SKM-1 treated with dmso at 0.1 percent for 144 hours (cell line): Measurements from ENCODE around the gene IL9R.
A peak's percentile ranks its signal among the peaks of the same experiment; 100 is the strongest.
"Not testable (repeated sequence)": the region's sequence is repeated elsewhere in the genome, so short reads cannot be mapped to it uniquely, and the experiment has no call there.

Experiments used
- DNase-seq: peaks from one replicate; lab custom pipeline; 2025; ENCODE audit not compliant: unreplicated experiment; lab: John Stamatoyannopoulos, UW

Gene IL9R, protein sequence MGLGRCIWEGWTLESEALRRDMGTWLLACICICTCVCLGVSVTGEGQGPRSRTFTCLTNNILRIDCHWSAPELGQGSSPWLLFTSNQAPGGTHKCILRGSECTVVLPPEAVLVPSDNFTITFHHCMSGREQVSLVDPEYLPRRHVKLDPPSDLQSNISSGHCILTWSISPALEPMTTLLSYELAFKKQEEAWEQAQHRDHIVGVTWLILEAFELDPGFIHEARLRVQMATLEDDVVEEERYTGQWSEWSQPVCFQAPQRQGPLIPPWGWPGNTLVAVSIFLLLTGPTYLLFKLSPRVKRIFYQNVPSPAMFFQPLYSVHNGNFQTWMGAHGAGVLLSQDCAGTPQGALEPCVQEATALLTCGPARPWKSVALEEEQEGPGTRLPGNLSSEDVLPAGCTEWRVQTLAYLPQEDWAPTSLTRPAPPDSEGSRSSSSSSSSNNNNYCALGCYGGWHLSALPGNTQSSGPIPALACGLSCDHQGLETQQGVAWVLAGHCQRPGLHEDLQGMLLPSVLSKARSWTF

DNA sequence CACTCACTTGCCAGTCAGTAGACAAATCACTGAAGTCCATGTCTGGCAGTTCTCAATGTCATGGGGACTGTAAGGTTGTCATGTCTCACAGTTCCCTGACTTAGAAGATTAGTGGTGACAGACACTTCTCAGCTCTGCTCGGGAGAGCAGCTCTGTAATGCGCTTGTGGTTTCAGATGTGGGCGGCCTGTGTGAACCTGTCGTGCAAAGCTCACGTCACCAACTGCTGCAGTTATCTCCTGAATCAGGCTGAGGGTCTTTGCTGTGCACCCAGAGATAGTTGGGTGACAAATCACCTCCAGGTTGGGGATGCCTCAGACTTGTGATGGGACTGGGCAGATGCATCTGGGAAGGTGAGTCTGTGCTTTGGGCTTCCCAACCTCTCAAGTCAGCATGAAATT lies at the start of gene IL9R:
IL9R (plus strand) TSS at position 261 of the 400 bp plus-strand sequence; CDS start at position 325, 64 bp downstream.
- DNase-seq, result no peak

DNA sequence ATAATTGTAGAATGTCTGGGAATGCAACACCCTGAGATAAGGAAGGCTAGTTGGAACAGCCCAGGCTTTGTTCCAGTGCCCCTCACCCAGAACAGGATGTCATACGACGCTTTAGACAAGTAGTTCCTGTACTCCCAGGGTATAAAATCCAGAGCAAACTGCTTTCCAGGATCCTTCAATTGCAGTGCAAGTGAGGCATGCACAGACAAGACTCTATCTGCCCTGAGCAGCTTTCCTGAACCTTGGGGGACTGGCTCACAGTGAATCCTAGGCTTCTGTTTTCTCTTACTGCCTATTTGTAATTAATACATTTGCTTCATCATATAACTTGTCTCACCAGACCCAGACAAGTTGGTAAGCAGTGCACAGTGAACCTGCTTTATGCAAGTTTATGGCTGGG lies 48.4 kb upstream of the IL9R start:
- DNase-seq, result no peak

- DNase-seq, result no peak
These were observed 46.2 kb upstream of the IL9R start for GRCh38 chrX:155951237-155951789.

- DNase-seq, result no peak
These were observed 44.4 kb upstream of the IL9R start for GRCh38 chrX:155953055-155953454.

GRCh38 chrX:155954793-155955192 lies 42.7 kb upstream of the IL9R start:
- no peak for DNase-seq

DNA sequence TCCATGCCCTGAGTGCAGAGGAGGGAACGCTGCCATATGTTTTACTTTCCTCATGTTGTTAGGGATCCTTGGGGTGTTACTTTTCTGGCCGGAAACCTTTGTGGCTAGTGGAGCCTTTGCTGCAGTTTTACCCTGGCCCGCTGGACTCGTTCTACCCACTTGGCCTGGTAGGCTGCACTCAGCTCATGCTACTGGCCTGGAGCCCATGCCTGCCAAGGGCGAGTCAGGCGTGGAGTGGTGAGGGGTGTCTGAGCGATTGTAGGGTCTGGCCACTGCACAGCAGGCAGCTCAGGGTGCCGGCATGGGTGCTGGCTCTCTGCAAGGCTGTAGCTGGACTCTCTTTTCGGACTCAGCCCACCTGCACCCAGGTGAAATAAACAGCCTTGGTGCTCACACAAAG lies 41.4 kb upstream of the IL9R start:
- DNase-seq, result no peak

DNA sequence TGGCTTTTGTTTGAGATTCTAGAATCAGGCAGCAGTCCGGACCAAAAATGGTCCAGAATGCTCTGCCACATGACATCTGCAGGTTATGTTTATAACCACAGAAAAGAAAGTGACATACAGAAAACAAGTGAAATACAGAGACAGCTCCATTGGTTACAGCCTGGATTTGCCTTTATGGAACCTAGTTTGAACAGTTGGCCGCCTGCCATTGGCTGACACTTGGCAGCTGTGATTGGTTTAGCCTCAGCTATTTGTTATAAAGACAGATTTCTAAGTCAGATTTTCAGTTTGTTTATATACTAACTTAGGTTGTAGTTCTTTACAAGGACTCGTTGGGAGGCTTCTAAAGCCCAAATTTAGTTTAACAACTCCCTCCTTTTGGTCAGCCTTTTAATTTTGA lies 40.8 kb upstream of the IL9R start:
- no peak for DNase-seq

DNA sequence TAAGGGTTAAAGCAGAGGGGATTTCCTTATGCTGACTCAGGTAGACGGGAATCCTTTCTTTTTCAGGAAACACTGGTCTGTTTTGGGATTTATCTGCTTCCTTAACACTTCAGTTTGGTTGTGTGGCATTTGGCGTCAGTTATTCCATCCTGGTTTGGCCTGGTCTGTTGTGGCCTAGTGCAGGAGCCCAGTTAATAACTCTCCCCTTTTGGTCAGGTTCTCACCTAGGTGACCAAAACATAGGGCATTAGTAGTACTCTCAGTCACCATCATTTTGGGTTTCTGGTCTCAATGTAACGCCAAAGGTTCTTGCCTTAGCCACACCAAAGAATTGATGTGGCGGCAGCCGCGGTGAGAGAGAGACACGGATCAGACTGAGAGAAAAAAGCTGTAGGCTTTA lies 39.7 kb upstream of the IL9R start:
- DNase-seq, result no peak

DNA sequence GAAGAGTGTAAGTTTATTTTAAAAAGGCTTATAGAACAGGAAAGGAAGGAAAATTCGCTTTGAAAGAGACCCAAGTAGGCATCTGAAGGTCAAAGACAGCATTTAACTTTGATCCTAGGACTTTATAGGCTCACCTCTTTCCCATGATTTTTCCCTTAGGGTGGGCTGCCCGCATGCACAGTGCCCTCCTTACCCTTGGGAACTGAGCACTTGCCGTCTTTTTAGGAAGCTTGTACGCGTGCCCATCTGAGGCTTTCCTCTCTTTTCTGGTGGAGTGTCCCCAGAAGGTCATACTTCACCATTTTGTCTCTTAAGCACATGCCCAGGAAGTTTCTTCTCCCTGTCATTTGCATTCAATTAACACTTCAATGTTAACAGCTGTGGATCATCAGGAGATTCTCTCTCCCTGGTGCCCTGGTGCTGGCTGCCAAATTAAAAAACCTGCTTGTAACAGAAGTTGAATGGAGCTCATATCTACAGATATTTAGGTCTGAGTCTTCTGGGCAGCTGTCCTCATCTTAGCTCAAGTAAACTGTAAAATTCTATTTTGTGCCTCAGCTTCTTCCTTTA lies 38.4 kb upstream of the IL9R start:
- no peak for DNase-seq

DNA sequence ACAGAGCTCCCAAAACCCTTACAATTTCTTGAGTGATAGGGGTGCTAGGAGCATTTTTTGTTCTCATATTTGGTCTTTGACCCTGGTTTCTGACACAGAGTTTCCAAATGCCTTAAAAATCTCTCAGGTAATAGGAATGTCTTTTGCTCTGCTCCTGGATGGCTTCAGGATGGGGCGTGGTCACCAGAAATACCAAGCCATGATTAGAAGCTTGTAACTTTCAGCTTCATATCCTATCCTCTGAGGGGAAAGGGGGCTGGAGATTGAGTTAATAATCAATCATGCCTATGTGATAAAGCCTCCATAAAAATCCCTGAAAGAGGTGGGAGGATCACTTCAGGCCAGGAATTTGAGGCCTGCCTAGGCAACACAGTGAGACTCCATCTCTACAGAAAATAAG lies 34.6 kb upstream of the IL9R start:
- DNase-seq, result no peak

DNA sequence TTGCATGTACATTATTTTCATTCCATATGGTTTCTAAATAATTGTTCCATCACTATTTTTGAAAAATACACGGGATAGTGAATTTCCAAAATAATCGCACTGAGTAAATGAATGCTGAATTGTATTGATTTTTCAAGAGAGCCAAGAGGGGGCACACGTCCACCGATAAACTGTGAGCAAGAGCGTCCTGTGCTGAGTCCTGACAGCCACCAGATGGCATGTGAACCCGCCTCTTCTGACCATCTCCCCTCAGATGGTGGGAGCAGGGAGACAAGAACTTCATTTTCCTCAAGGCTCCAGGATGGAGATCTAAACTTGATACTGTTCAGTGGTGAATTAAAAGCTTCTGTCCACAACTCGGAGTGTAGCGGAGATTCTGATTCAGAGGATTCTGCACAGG lies 30.6 kb upstream of the IL9R start:
- DNase-seq, result peak; percentile 28

GRCh38 chrX:155967653-155968325 lies 29.7 kb upstream of the IL9R start:
- no peak for DNase-seq

GRCh38 chrX:155968326-155968661 lies 29.2 kb upstream of the IL9R start:
- no peak for DNase-seq

GRCh38 chrX:155968791-155969190 lies 28.7 kb upstream of the IL9R start:
- DNase-seq, result no peak

DNA sequence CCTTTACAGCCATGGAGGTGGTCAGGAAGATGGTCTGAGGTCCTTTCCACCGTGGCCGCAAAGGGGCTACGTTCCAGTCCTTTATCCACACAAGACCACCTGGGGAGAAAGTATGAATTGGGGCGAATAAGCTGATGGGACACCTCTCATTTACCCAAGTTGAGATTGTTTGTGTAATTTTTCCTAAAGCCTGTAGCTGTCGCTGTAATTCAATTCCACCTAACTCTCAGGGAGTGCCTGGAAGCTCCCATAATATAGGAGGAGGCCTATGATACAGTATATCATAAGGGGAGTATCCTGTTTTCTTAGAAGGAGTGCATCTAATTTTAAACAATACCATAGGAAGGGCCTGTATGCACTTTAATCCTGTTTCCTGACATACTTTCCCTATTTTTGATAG lies 25.8 kb upstream of the IL9R start:
- DNase-seq, result not testable (repeated sequence)

GRCh38 chrX:155972241-155972640 lies 25.3 kb upstream of the IL9R start:
- DNase-seq, result not testable (repeated sequence)

- no peak for DNase-seq
These were observed 14.2 kb upstream of the IL9R start for GRCh38 chrX:155983326-155983725.

DNA sequence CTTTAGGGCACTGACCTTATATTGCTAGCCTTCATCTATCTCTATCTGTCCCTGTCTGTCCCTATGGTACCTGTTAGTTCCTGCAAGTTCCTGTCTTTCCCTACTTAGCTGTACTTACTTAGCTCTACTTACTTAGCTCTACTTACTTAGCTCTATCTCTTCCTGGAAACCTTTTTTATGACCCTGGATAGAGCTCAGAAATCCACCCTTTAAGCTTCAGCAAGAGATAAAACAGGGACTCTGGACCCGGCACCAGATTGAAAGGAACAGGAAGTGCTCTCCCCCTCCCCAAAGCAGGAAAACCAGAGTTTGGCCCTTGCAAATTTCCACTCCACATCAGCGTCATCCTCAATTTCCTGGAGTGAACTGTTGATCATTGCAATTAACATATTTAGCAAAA lies 12.3 kb upstream of the IL9R start:
- no peak for DNase-seq

GRCh38 chrX:155986995-155987394 lies 10.5 kb upstream of the IL9R start:
- DNase-seq, result not testable (repeated sequence)

DNA sequence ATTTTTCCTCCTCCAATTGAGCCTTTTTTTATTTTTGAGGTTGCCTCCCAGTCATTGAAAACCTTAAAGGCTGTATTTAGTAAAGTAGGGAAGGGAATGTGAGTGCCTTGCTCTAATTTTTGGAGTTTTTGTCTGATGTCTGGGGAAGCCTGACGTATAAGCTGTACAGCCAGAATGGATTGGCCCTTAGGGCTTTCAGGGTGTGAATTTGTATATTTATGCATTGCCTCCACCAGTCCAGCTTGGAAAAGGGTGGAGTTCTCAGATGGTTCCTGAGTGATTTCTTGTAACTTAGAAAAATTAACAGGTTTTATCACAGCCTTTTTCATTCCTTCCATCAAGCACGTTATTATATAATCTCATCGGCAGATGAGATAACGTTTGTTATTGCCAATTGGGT lies 8.6 kb upstream of the IL9R start:
- no peak for DNase-seq

DNA sequence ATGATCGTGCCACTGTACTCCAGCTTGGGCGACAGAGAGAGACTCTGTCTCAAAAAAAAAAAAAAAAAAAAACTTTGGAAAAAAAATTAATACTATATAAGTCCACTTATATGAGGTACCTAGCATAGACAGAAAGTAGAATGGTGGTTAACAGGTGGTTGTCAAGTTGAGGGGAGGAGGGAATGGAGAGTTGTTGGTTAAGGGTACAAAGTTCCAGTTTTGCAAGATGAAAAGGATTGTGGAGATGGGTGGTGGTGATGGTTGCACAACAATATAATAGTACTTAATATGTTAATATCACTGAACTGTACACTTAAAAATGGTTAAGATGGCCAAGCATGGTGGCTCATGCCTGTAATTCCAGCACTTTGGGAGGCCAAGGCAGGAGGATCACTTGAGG lies 4.1 kb upstream of the IL9R start:
- no peak for DNase-seq
